Measurements from ENCODE around the gene CRELD2. TPM values are rescaled to one million over a fixed set of nuclear protein-coding genes. Genes with fewer than 3 reads are reported as not detected.

Gene CRELD2
- total and polyA plus RNA-seq, 2 of the 13 experiments (the other 11 are each of a cell fraction or from before 2014, with no cell fraction given), result 17.2 to 44.7 TPM

DNA sequence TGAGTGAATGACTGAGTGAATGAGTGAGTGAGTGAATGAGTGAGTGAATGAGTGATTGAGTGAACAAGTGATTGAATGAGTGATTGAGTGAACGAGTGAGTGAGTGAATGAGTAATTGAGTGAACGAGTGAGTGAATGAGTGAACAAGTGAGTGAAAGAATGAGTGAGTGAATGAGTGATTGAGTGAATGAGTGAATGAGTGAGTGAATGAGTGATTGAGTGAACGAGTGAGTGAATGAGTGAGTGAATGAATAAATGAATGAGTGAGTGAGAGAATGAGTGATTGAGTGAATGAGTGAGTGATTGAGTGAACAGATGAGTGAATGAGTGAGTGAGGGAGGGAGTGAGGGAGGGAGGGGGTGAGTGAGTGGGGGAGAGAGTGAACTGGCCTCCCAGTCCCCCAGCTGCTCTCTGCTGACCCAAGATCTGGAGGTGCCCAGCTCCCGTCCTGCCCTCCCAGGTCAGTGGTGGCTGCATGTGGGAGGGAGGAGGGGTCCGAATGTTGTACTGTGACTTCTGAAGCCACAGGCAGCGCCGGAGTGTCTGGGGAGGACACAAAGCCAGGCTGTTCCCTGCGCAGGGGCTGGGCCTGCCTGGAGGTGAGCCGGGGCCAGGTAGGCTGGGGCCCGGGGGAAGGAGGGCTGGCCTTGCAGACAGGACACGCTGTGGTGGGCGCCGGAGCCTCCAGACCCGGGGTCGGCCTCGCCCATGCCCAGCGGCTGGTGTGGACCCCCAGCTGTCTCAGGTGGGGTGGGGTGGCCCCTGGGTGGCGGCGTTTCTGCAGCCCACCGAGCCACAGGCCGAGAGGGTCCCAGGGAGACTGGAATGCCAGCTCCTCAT is 24.4 kb downstream of the CRELD2 start:
- H3K79me2 ChIP-seq (ENCODE audit: insufficient read depth, low read length), result peaks cover 3% of the 10 kb centered on the region
- H3K4me1 ChIP-seq (ENCODE audit: insufficient read depth, low read length), result peaks cover 98% of the 10 kb centered on the region
- ATAC-seq (peak; percentile 78), DNase-seq (ENCODE audit: low spot score) (peak; percentile 92), FAIRE-seq (peak; percentile 76)
- H3K27ac ChIP-seq (ENCODE audit: extremely low read length, insufficient read depth, low read length), result peak overlapping the region; percentile 89
- intact Hi-C loops (cut with micrococcal nuclease; ENCODE audit: unreplicated experiment) (no loop called here), in situ Hi-C loops (cut with HindIII; ENCODE audit: extremely low pct_ligation_motif_present, low pct_unique_long_range_greater_than_20kb) (no loop called here)
- ChIA-PET POLR2A (interaction anchor here (1.0 to 18.6 kb wide), 5 partner anchors 9 to 87 kb away, joined by 3 to 722 read pairs (median 8); partner anchors contain the start of gene PIM3), CTCF (ENCODE audit: low intra/inter-chr PET ratio, low total read pairs) (no interaction called here)
- no peaks in the 10 kb centered on the region for H4K20me1 ChIP-seq (ENCODE audit: insufficient read depth, low read length)
- H3K4me2 ChIP-seq (ENCODE audit: low read depth, low read length), result peak overlapping the region; percentile 92
- no peaks in the 10 kb centered on the region for H3K27me3 ChIP-seq (ENCODE audit: control insufficient read depth in 1 of 2, insufficient read depth in 2 of 2, low read length in 2 of 2)
- no TSS peak for BruUV-seq (replicated peaks)
- no peaks in the 10 kb centered on the region for H3K36me3 ChIP-seq (replicated peaks in 1 of 2; ENCODE audit: control insufficient read depth in 1 of 2, insufficient read depth in 2 of 2, low read length in 2 of 2)
- peak overlapping the region; percentile 60 to 82 (median 76) for H3K4me3 ChIP-seq (replicated peaks in 1 of 3; ENCODE audit: insufficient read depth in 1 of 3, low read depth in 2 of 3, low read length in 3 of 3)
- peak overlapping the region; percentile 91 for H3K9ac ChIP-seq (ENCODE audit: insufficient read depth, low read depth, low read length)
- H2AFZ ChIP-seq (ENCODE audit: low read length), result no peak overlapping the region
- H3K9me3 ChIP-seq (ENCODE audit: low read length), result no peaks in the 10 kb centered on the region
- WGBS (ENCODE audit: low lambda C conversion rate), result 19% methylated on average over 7 of the region's 21 CpGs
- TF ChIP-seq MEIS1 (CRISPR knock-in tag; IDR thresholded peaks at IDR 0.05; ENCODE audit: borderline replicate concordance) (no peak), ZNF431 (CRISPR knock-in tag; IDR thresholded peaks at IDR 0.05; ENCODE audit: borderline replicate concordance, low read depth) (0 out of 2 replicates have a peak, but pooled peaks have one; percentile 21), XRCC5 (optimal IDR thresholded peaks at IDR 0.05; ENCODE audit: low read length) (peak; percentile 76), IRX3 (CRISPR knock-in tag; IDR thresholded peaks at IDR 0.05; ENCODE audit: borderline replicate concordance, low read depth) (no peak), TGIF2 (CRISPR knock-in tag; IDR thresholded peaks at IDR 0.05) (no peak)
- TF ChIP-seq, protein P1, sequence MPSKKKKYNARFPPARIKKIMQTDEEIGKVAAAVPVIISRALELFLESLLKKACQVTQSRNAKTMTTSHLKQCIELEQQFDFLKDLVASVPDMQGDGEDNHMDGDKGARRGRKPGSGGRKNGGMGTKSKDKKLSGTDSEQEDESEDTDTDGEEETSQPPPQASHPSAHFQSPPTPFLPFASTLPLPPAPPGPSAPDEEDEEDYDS (CRISPR knock-in tag; IDR thresholded peaks at IDR 0.05), result peak; percentile 74
- TF ChIP-seq, protein P2, sequence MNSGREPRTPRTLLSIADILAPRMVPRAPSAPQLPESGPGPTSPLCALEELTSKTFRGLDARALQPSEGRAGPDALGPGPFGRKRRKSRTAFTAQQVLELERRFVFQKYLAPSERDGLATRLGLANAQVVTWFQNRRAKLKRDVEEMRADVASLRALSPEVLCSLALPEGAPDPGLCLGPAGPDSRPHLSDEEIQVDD (CRISPR knock-in tag; IDR thresholded peaks at IDR 0.05; ENCODE audit: borderline replicate concordance), result 0 out of 2 replicates have a peak, but pooled peaks have one; percentile 23
- TF ChIP-seq, protein P3, sequence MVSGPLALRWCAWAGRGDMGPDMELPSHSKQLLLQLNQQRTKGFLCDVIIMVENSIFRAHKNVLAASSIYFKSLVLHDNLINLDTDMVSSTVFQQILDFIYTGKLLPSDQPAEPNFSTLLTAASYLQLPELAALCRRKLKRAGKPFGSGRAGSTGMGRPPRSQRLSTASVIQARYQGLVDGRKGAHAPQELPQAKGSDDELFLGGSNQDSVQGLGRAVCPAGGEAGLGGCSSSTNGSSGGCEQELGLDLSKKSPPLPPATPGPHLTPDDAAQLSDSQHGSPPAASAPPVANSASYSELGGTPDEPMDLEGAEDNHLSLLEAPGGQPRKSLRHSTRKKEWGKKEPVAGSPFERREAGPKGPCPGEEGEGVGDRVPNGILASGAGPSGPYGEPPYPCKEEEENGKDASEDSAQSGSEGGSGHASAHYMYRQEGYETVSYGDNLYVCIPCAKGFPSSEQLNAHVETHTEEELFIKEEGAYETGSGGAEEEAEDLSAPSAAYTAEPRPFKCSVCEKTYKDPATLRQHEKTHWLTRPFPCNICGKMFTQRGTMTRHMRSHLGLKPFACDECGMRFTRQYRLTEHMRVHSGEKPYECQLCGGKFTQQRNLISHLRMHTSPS (CRISPR knock-in tag; IDR thresholded peaks at IDR 0.05; ENCODE audit: low read depth), result peak; percentile 82; the same call in 1 of the 2 replicates
- TF ChIP-seq, protein P4, sequence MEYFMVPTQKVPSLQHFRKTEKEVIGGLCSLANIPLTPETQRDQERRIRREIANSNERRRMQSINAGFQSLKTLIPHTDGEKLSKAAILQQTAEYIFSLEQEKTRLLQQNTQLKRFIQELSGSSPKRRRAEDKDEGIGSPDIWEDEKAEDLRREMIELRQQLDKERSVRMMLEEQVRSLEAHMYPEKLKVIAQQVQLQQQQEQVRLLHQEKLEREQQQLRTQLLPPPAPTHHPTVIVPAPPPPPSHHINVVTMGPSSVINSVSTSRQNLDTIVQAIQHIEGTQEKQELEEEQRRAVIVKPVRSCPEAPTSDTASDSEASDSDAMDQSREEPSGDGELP (IDR thresholded peaks at IDR 0.05; ENCODE audit: borderline replicate concordance, low read depth), result peak; percentile 60; the same call in 1 of the 2 replicates
- TF ChIP-seq, protein P5, sequence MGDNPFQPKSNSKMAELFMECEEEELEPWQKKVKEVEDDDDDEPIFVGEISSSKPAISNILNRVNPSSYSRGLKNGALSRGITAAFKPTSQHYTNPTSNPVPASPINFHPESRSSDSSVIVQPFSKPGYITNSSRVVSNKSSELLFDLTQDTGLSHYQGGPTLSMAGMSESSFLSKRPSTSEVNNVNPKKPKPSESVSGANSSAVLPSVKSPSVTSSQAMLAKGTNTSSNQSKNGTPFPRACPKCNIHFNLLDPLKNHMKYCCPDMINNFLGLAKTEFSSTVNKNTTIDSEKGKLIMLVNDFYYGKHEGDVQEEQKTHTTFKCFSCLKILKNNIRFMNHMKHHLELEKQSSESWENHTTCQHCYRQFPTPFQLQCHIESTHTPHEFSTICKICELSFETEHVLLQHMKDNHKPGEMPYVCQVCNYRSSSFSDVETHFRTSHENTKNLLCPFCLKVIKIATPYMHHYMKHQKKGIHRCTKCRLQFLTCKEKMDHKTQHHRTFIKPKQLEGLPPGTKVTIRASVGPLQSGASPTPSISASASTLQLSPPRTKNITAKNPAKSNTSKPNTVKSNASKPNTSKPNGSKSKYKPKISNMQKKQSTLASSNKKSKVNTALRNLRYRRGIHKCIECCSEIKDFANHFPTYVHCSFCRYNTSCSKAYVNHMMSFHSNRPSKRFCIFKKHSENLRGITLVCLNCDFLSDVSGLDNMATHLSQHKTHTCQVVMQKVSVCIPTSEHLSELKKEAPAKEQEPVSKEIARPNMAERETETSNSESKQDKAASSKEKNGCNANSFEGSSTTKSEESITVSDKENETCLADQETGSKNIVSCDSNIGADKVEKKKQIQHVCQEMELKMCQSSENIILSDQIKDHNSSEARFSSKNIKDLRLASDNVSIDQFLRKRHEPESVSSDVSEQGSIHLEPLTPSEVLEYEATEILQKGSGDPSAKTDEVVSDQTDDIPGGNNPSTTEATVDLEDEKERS (CRISPR knock-in tag; IDR thresholded peaks at IDR 0.05), result peak; percentile 74; the same call in 1 of the 2 replicates
- TF ChIP-seq, protein P6, sequence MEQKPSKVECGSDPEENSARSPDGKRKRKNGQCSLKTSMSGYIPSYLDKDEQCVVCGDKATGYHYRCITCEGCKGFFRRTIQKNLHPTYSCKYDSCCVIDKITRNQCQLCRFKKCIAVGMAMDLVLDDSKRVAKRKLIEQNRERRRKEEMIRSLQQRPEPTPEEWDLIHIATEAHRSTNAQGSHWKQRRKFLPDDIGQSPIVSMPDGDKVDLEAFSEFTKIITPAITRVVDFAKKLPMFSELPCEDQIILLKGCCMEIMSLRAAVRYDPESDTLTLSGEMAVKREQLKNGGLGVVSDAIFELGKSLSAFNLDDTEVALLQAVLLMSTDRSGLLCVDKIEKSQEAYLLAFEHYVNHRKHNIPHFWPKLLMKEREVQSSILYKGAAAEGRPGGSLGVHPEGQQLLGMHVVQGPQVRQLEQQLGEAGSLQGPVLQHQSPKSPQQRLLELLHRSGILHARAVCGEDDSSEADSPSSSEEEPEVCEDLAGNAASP (CRISPR knock-in tag; IDR thresholded peaks at IDR 0.05; ENCODE audit: borderline replicate concordance), result peak; percentile 88; the same call in 1 of the 2 replicates

Measured in HepG2 (cell line).